HepG2 (cell line): ENCODE data around the gene ATP2B2. TPM values are rescaled to one million over a fixed set of nuclear protein-coding genes. Genes with fewer than 3 reads are reported as not detected.

Experiments
- ATAC-seq: fragments of 200-7000 bp; cut with Tn5 transposase; 3 replicates; pipeline ENCODE4 v1.9.1; 2020; ENCODE audit warnings: mild to moderate bottlenecking, moderate library complexity
- BruUV-seq: library from RNA; stranded (reverse); fragments of 400-500 nt; replicated peaks from 2 replicates; lab custom pipeline; 2021; lab: Mats Ljungman, UMichigan
- CTCF ChIA-PET: fragments of 300-600 bp; formaldehyde crosslinking; extraction: SDS; loops from one replicate; lab custom pipeline; 2021; ENCODE audit warnings: low total read pairs, inconsistent platforms, low intra/inter-chr PET ratio; lab: Yijun Ruan, JAX
- POLR2A ChIA-PET: fragments of 350-600 bp; sonication (Branson Sonifier 250); formaldehyde crosslinking; loops from one replicate; lab custom pipeline; 2020; ENCODE audit warnings: antibody characterized with exemption, inconsistent platforms; lab: Yijun Ruan, JAX
- DNase-seq: peaks from one replicate; pipeline ENCODE4 v3.0.0-alpha.2; 2015; ENCODE audit warnings: low spot score
- FAIRE-seq: peaks from 3 replicates; lab custom pipeline; 2011; peaks lifted over from hg19 to GRCh38; lab: Jason Lieb, UNC
- H2AFZ ChIP-seq: one replicate; pipeline ENCODE4 v1.6.1; 2011; ENCODE audit warnings: low read length, inconsistent platforms
- H3K27ac ChIP-seq: fragments of 300-600 bp; 3 replicates; pipeline ENCODE4 v1.8.0; 2011; ENCODE audit warnings: mixed run types, mild to moderate bottlenecking, mixed read lengths, low read length, inconsistent platforms; ENCODE audit not compliant: insufficient read depth; ENCODE audit errors: extremely low read length
- H3K27me3 ChIP-seq, 2 experiments: fragments of 200-600 bp in 1 of 2; 2 replicates in 1 of 2; 3 replicates in 1 of 2; pipeline versions ENCODE4 v1.6.0 to v1.8.0; 2011; ENCODE audit warnings: low read length in 2 of 2, mild to moderate bottlenecking in 2 of 2, moderate library complexity in 2 of 2, inconsistent platforms in 1 of 2; ENCODE audit not compliant: insufficient read depth in 2 of 2, control insufficient read depth in 1 of 2
- H3K36me3 ChIP-seq, 2 experiments: fragments of 200-600 bp in 1 of 2; replicated peaks in 1 of 2; 2 replicates in 1 of 2; 3 replicates in 1 of 2; pipeline versions ENCODE4 v1.5.1 to v1.8.0; 2011; ENCODE audit warnings: low read length in 2 of 2, inconsistent platforms in 1 of 2; ENCODE audit not compliant: insufficient read depth in 2 of 2, control insufficient read depth in 1 of 2
- H3K4me1 ChIP-seq: 2 replicates; pipeline ENCODE4 v1.5.1; 2012; ENCODE audit warnings: low read length, inconsistent platforms; ENCODE audit not compliant: insufficient read depth
- H3K4me2 ChIP-seq: 2 replicates; pipeline ENCODE4 v1.6.0; 2011; ENCODE audit warnings: low read depth, low read length, inconsistent platforms
- H3K4me3 ChIP-seq, 3 experiments: fragments of 200-600 bp in 1 of 3; sonication (generic), shearing (Covaris generic) in 1 of 3; replicated peaks in 1 of 3; 2 replicates each; pipeline ENCODE4 v1.5.1; 2011 to 2016; ENCODE audit warnings: low read length in 3 of 3, inconsistent platforms in 2 of 3, low read depth in 2 of 3, mild to moderate bottlenecking in 2 of 3, control low read depth in 1 of 3, mixed read lengths in 1 of 3; ENCODE audit not compliant: insufficient read depth in 1 of 3
- H3K79me2 ChIP-seq: one replicate; pipeline ENCODE4 v1.6.1; 2011; ENCODE audit warnings: low read length, inconsistent platforms; ENCODE audit not compliant: insufficient read depth
- H3K9ac ChIP-seq: 2 replicates; pipeline ENCODE4 v1.6.0; 2011; ENCODE audit warnings: mild to moderate bottlenecking, low read depth, low read length, inconsistent platforms; ENCODE audit not compliant: insufficient read depth
- H3K9me3 ChIP-seq: 2 replicates; pipeline ENCODE4 v1.5.1; 2012; ENCODE audit warnings: mild to moderate bottlenecking, low read length
- H4K20me1 ChIP-seq: 2 replicates; pipeline ENCODE4 v1.6.0; 2011; ENCODE audit warnings: inconsistent platforms, mild to moderate bottlenecking, low read length, moderate library complexity; ENCODE audit not compliant: insufficient read depth
- CBX1 ChIP-seq: IDR thresholded peaks from one replicate; pipeline ENCODE4 v1.6.1; 2016; ENCODE audit warnings: antibody characterized with exemption, low read depth
- FOXP1 ChIP-seq, 2 experiments: fragments of 450-650 bp in 1 of 2; IDR thresholded peaks; 2 replicates each; pipeline ENCODE4 v1.6.1; 2017 to 2018; ENCODE audit warnings: antibody characterized with exemption in 1 of 2
- GABPB1 ChIP-seq: IDR thresholded peaks from 2 replicates; pipeline ENCODE4 v1.6.1; 2016; ENCODE audit warnings: mild to moderate bottlenecking, missing genetic modification reagents, moderate library complexity, missing compliant biosample characterization
- GPN1 ChIP-seq: sonication (generic); formaldehyde crosslinking; IDR thresholded peaks from 2 replicates; pipeline ENCODE4 v1.5.1; 2020; ENCODE audit warnings: missing genetic modification reagents, borderline replicate concordance
- HOXD1 ChIP-seq: sonication (generic); formaldehyde crosslinking; IDR thresholded peaks from 2 replicates; pipeline ENCODE4 v1.5.0; 2020; ENCODE audit warnings: missing genetic modification reagents
- NR2F2 ChIP-seq: IDR thresholded peaks from 2 replicates; pipeline ENCODE4 v1.6.1; 2012; ENCODE audit warnings: low read depth, inconsistent platforms, borderline replicate concordance
- RARA ChIP-seq: IDR thresholded peaks from 2 replicates; pipeline ENCODE4 v1.6.1; 2016; ENCODE audit warnings: missing genetic modification reagents, missing compliant biosample characterization
- SETDB1 ChIP-seq: sonication (generic); formaldehyde crosslinking; IDR thresholded peaks from 2 replicates; pipeline ENCODE4 v1.5.1; 2020; ENCODE audit warnings: missing genetic modification reagents, mild to moderate bottlenecking, borderline replicate concordance
- SMAD1 ChIP-seq: sonication (generic); formaldehyde crosslinking; IDR thresholded peaks from 2 replicates; pipeline ENCODE4 v1.4.0; 2020; ENCODE audit warnings: missing genetic modification reagents, low read depth, mild to moderate bottlenecking, borderline replicate concordance
- ZNF124 ChIP-seq: sonication (generic); formaldehyde crosslinking; IDR thresholded peaks from 2 replicates; pipeline ENCODE4 v1.4.0; 2020; ENCODE audit warnings: missing genetic modification reagents
- ZNF232 ChIP-seq: sonication (generic); formaldehyde crosslinking; IDR thresholded peaks from 2 replicates; pipeline ENCODE4 v1.4.0; 2020; ENCODE audit warnings: missing genetic modification reagents, borderline replicate concordance
- ZNF24 ChIP-seq: fragments of 450-650 bp; IDR thresholded peaks from 2 replicates; pipeline ENCODE4 v1.6.1; 2017; ENCODE audit warnings: antibody characterized with exemption, mild to moderate bottlenecking
- ZNF451 ChIP-seq: sonication (generic); formaldehyde crosslinking; IDR thresholded peaks from 2 replicates; pipeline ENCODE4 v1.5.0; 2020; ENCODE audit warnings: mild to moderate bottlenecking, missing genetic modification reagents
- ZNF777 ChIP-seq: sonication (generic); formaldehyde crosslinking; IDR thresholded peaks from 2 replicates; pipeline ENCODE4 v1.4.0; 2020; ENCODE audit warnings: missing genetic modification reagents
- ZNF891 ChIP-seq: sonication (generic); formaldehyde crosslinking; IDR thresholded peaks from 2 replicates; pipeline ENCODE4 v1.5.0; 2020; ENCODE audit warnings: mild to moderate bottlenecking, missing genetic modification reagents
- WGBS: methylation state at CpG from one replicate; pipeline ENCODE4 v1.1.6; 2017; ENCODE audit warnings: low lambda C conversion rate; 5-methylcytosine and 5-hydroxymethylcytosine counted together
- in situ Hi-C: cut with HindIII; loops from 2 replicates; pipeline ENCODE4 v1.10.0; 2017; ENCODE audit warnings: low pct_unique_long_range_greater_than_20kb; ENCODE audit not compliant: extremely low pct_ligation_motif_present
- intact Hi-C: fragments of 100-400 bp; cut with micrococcal nuclease; formaldehyde crosslinking; loops from one replicate; pipeline ENCODE4 v1.10.0; 2022; ENCODE audit not compliant: unreplicated experiment
- polyA plus RNA-seq, 8 experiments: library from polyadenylated mRNA; depleted of rRNA in 3 of 8; stranded (reverse) in 7 of 8; unstranded in 1 of 8; fragments of >200 nt; fragmentation: Illumina TruSeq in 4 of 8; extraction: Trizol in 4 of 8; gene quantifications; 2 replicates each; pipeline versions ENCODE4 v1.2.1 to v1.2.3, GENCODE V29; 2011 to 2016; ENCODE audit warnings: low read depth in 4 of 8, missing spikeins in 1 of 8, mixed read lengths in 1 of 8; ENCODE audit not compliant: insufficient read depth in 1 of 8
- total RNA-seq, 5 experiments: library from RNA; depleted of rRNA; stranded (reverse); fragments of >200 nt; fragmentation: Illumina TruSeq; extraction: Trizol; gene quantifications; 2 replicates each; pipeline ENCODE4 v1.2.3, GENCODE V29; 2016; ENCODE audit warnings: low read depth in 1 of 5
- TF ChIP-seq, protein P1 (sequence below): conservative IDR thresholded peaks from 2 replicates; pipeline ENCODE4 v1.6.1; 2018; ENCODE audit warnings: missing genetic modification reagents
- TF ChIP-seq, protein P2 (sequence below): sonication (generic); formaldehyde crosslinking; IDR thresholded peaks from 2 replicates; pipeline ENCODE4 v1.4.0; 2020; ENCODE audit warnings: missing genetic modification reagents; ENCODE audit errors: not compliant biosample characterization
- TF ChIP-seq, protein P3 (sequence below): sonication (generic); formaldehyde crosslinking; IDR thresholded peaks from 2 replicates; pipeline ENCODE4 v1.4.0; 2020; ENCODE audit warnings: mild to moderate bottlenecking, missing genetic modification reagents

Gene ATP2B2
- total and polyA plus RNA-seq, 2 of the 13 experiments (the other 11 are each of a cell fraction or from before 2014, with no cell fraction given) = 1.5 to 2.3 TPM

DNA sequence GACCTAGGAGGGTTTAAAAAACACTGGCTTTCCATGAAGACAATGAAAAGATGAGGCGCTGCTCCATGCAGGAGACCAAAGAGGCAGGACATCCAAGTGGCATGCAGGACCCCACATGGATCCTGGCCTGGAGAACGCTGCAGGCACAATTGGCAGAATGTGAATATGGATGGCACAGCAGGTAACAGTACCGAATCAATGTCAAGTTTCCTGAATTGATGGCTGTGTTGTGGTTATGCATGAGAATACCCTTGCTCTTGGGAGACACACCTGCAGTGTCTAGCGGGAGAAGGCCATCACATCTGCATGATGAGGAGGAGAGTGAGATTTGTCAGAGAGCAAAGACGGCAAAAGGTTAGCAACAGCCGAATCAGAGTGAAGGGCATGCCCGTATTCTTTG lies 110.2 kb downstream of the ATP2B2 start (continued):
- TF ChIP-seq, protein P1, sequence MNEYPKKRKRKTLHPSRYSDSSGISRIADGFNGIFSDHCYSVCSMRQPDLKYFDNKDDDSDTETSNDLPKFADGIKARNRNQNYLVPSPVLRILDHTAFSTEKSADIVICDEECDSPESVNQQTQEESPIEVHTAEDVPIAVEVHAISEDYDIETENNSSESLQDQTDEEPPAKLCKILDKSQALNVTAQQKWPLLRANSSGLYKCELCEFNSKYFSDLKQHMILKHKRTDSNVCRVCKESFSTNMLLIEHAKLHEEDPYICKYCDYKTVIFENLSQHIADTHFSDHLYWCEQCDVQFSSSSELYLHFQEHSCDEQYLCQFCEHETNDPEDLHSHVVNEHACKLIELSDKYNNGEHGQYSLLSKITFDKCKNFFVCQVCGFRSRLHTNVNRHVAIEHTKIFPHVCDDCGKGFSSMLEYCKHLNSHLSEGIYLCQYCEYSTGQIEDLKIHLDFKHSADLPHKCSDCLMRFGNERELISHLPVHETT = no peak
- TF ChIP-seq GABPB1 = no peak
- TF ChIP-seq, protein P2, sequence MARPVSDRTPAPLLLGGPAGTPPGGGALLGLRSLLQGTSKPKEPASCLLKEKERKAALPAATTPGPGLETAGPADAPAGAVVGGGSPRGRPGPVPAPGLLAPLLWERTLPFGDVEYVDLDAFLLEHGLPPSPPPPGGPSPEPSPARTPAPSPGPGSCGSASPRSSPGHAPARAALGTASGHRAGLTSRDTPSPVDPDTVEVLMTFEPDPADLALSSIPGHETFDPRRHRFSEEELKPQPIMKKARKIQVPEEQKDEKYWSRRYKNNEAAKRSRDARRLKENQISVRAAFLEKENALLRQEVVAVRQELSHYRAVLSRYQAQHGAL (CRISPR knock-in tag) = no peak

DNA sequence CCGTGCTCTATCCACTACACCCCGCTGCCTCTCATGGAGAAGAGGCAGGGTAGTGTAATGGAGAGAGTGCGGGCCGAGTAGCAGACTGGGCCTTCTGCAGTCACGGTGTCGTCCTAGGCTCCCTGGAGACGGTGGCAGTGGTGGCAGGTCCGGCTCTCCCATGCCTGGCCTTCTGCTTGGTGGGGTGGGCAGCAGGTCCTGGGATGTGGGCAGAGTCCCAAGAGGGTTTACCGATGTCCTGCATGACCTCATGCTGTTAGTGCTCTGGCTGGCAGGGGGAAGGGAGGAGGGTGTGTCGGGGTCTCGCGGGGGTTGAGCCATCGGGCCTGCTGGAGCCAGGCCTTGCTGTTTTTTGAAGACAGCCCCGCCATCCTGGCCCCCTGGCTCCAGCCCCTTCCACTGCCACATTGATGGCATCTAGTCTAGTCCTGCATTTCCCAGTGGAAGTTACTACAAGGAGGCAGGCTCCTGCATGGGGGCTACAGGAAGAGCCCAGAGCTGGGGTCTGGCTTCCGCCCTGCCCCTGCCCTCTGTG lies 110.8 kb downstream of the ATP2B2 start:
- no peak overlapping the region for H3K27ac ChIP-seq
- 87% methylated on average over 5 of the region's 15 CpGs for WGBS
- intact Hi-C loops = no loop called here

More for the DNA sequence above, 110.8 kb downstream of the ATP2B2 start:
- Histone ChIP-seq H3K9me3 (no peaks in the 10 kb centered on the region), H3K4me3 (no peak overlapping the region), H2AFZ (no peak overlapping the region), H3K27me3 (peaks cover 0 to 3% of the 10 kb centered on the region in 2 experiments; a peak in 1 of 5 replicates), H3K9ac (no peak overlapping the region), H4K20me1 (no peaks in the 10 kb centered on the region), H3K79me2 (no peaks in the 10 kb centered on the region), H3K4me2 (no peak overlapping the region), H3K4me1 (no peaks in the 10 kb centered on the region), H3K36me3 (no peaks in the 10 kb centered on the region)
- in situ Hi-C loops = no loop called here
- DNase-seq = no peak
- CTCF ChIA-PET = no interaction called here
- POLR2A ChIA-PET = no interaction called here
- BruUV-seq = no TSS peak
- FAIRE-seq = no peak
- ATAC-seq = no peak
- TF ChIP-seq GPN1 (CRISPR knock-in tag) = no peak
- no peak for TF ChIP-seq SETDB1 (CRISPR knock-in tag)
- TF ChIP-seq ZNF891 (CRISPR knock-in tag) = no peak
- TF ChIP-seq FOXP1 (IDR thresholded peaks at IDR 0.05) = no peak
- no peak for TF ChIP-seq FOXP1 (CRISPR knock-in tag; IDR thresholded peaks at IDR 0.05)
- no peak for TF ChIP-seq ZNF124 (CRISPR knock-in tag)
- no peak for TF ChIP-seq ZNF777 (CRISPR knock-in tag)
- no peak for TF ChIP-seq SMAD1 (CRISPR knock-in tag)
- TF ChIP-seq HOXD1 (CRISPR knock-in tag) = no peak
- no peak for TF ChIP-seq CBX1
- TF ChIP-seq RARA (CRISPR knock-in tag) = no peak
- TF ChIP-seq, protein P3, sequence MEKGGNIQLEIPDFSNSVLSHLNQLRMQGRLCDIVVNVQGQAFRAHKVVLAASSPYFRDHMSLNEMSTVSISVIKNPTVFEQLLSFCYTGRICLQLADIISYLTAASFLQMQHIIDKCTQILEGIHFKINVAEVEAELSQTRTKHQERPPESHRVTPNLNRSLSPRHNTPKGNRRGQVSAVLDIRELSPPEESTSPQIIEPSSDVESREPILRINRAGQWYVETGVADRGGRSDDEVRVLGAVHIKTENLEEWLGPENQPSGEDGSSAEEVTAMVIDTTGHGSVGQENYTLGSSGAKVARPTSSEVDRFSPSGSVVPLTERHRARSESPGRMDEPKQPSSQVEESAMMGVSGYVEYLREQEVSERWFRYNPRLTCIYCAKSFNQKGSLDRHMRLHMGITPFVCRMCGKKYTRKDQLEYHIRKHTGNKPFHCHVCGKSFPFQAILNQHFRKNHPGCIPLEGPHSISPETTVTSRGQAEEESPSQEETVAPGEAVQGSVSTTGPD (CRISPR knock-in tag) = no peak
- TF ChIP-seq NR2F2 = no peak
- TF ChIP-seq ZNF24 = no peak
- TF ChIP-seq ZNF232 (CRISPR knock-in tag) = no peak
- TF ChIP-seq ZNF451 (CRISPR knock-in tag) = no peak
